ENCODE data around the gene LRRC28.

LRRC28 gene

GRCh38 chr15:99416191-99417188 is 165.2 kb downstream of the LRRC28 start:
- DNase-seq (ENCODE audit: low read depth in 3 of 3) = no peak

GRCh38 chr15:99421172-99421656 is 169.9 kb downstream of the LRRC28 start:
- DNase-seq (ENCODE audit: low read depth in 3 of 3) = no peak

- DNase-seq (ENCODE audit: low read depth in 3 of 3) = no peak
Measured at GRCh38 chr15:99421758-99422157, 170.5 kb downstream of the LRRC28 start.

- DNase-seq (ENCODE audit: low read depth in 3 of 3) = no peak
Measured at GRCh38 chr15:99423186-99424130, 172.2 kb downstream of the LRRC28 start.

GRCh38 chr15:99424131-99424571 is 172.9 kb downstream of the LRRC28 start:
- DNase-seq (ENCODE audit: low read depth in 3 of 3) = no peak

GRCh38 chr15:99424978-99425656 is 173.8 kb downstream of the LRRC28 start:
- DNase-seq (ENCODE audit: low read depth in 3 of 3) = peak; percentile 40 to 48 (median 46)

- no peak for DNase-seq (ENCODE audit: low read depth in 3 of 3)
Measured at GRCh38 chr15:99425657-99426301, 174.5 kb downstream of the LRRC28 start.

GRCh38 chr15:99426431-99427105 is 175.3 kb downstream of the LRRC28 start:
- no peak for DNase-seq (ENCODE audit: low read depth in 3 of 3)

GRCh38 chr15:99427210-99427609 is 175.9 kb downstream of the LRRC28 start:
- DNase-seq (ENCODE audit: low read depth in 3 of 3) = no peak

- DNase-seq (ENCODE audit: low read depth in 3 of 3) = no peak
Measured at GRCh38 chr15:99427668-99428361, 176.5 kb downstream of the LRRC28 start.

- no peak for DNase-seq (ENCODE audit: low read depth in 3 of 3)
Measured at GRCh38 chr15:99429681-99430081, 178.4 kb downstream of the LRRC28 start.

GRCh38 chr15:99430881-99431401 is 179.7 kb downstream of the LRRC28 start:
- no peak for DNase-seq (ENCODE audit: low read depth in 3 of 3)

- DNase-seq (ENCODE audit: low read depth in 3 of 3) = no peak
Measured at GRCh38 chr15:99431661-99432091, 180.4 kb downstream of the LRRC28 start.

GRCh38 chr15:99432271-99433025 is 181.2 kb downstream of the LRRC28 start:
- no peak for DNase-seq (ENCODE audit: low read depth in 3 of 3)

- DNase-seq (ENCODE audit: low read depth in 3 of 3) = no peak
Measured at GRCh38 chr15:99433026-99433756, 181.9 kb downstream of the LRRC28 start.

- DNase-seq (ENCODE audit: low read depth in 3 of 3) = no peak
Measured at GRCh38 chr15:99433757-99434450, 182.6 kb downstream of the LRRC28 start.

- DNase-seq (ENCODE audit: low read depth in 3 of 3) = no peak
Measured at GRCh38 chr15:99434506-99435112, 183.3 kb downstream of the LRRC28 start.
